HFFc6 (cell line): ENCODE data around the gene KLRB1. TPM values are rescaled to one million over a fixed set of nuclear protein-coding genes. Genes with fewer than 3 reads are reported as not detected.
"Not testable (repeated sequence)": the region's sequence is repeated elsewhere in the genome, so short reads cannot be mapped to it uniquely, and the experiment has no call there.

Experiments
- DNase-seq: peaks from one replicate; pipeline ENCODE4 v3.0.0-alpha.2; 2018
- H3K27ac Mint-ChIP-seq: 2 replicates; pipeline ENCODE4 v1.8.0; 2020; ENCODE audit warnings: mild to moderate bottlenecking, mixed read lengths
- H3K27me3 Mint-ChIP-seq: 2 replicates; pipeline ENCODE4 v1.8.0; 2021; ENCODE audit warnings: mild to moderate bottlenecking, moderate library complexity, mixed read lengths; ENCODE audit not compliant: insufficient read depth
- H3K36me3 Mint-ChIP-seq: 2 replicates; pipeline ENCODE4 v1.8.0; 2021; ENCODE audit warnings: low read depth, mixed read lengths
- H3K4me1 Mint-ChIP-seq: 2 replicates; pipeline ENCODE4 v1.8.0; 2020; ENCODE audit warnings: low read depth, mixed read lengths
- H3K4me3 Mint-ChIP-seq: 2 replicates; pipeline ENCODE4 v1.8.0; 2020; ENCODE audit warnings: mild to moderate bottlenecking, moderate library complexity, mixed read lengths
- H3K9me3 Mint-ChIP-seq: 2 replicates; pipeline ENCODE4 v1.8.0; 2020; ENCODE audit warnings: mild to moderate bottlenecking, mixed read lengths
- CTCF ChIP-seq: fragments of 200-600 bp; sonication (generic); IDR thresholded peaks from 2 replicates; pipeline ENCODE4 v1.5.0; 2021; ENCODE audit warnings: antibody characterized with exemption, mild to moderate bottlenecking
- total RNA-seq, 6 experiments: library from RNA; stranded (reverse); fragmentation: NEBNext Ultra II Directional; extraction: Animal tissue kit (Norgen Biotek cat#: 25700); gene quantifications; 2 replicates in 1 of 6; 3 replicates in 5 of 6; pipeline ENCODE4 v1.2.3, GENCODE V29; 2021

Gene KLRB1
- total RNA-seq, 6 experiments from 2014 or later: not detected

- peak; percentile 52 for DNase-seq
- peaks cover 16% of the 10 kb centered on the region for H3K36me3 Mint-ChIP-seq
These were observed 40.3 kb upstream of the KLRB1 start for GRCh38 chr12:9647825-9648700.

GRCh38 chr12:9646794-9647781 lies 39.4 kb upstream of the KLRB1 start:
- Mint-ChIP-seq H3K27me3 (no peaks in the 10 kb centered on the region; the same call in 1 of the 2 replicates), H3K27ac (peak overlapping the region; percentile 95), H3K36me3 (peaks cover 13% of the 10 kb centered on the region), H3K9me3 (peaks cover 6% of the 10 kb centered on the region), H3K4me1 (peaks cover 59% of the 10 kb centered on the region), H3K4me3 (peak overlapping the region; percentile 85)
- TF ChIP-seq CTCF: no peak
- DNase-seq: peak; percentile 10

More at GRCh38 chr12:9647825-9648700, 40.3 kb upstream of the KLRB1 start:
- H3K9me3 Mint-ChIP-seq: peaks cover 6% of the 10 kb centered on the region
- H3K4me3 Mint-ChIP-seq: peak overlapping the region; percentile 85
- H3K27me3 Mint-ChIP-seq: no peaks in the 10 kb centered on the region; the same call in 1 of the 2 replicates
- no peak for TF ChIP-seq CTCF
- H3K4me1 Mint-ChIP-seq: peaks cover 59% of the 10 kb centered on the region
- peak overlapping the region; percentile 95 for H3K27ac Mint-ChIP-seq

- H3K27ac Mint-ChIP-seq, DNase-seq, H3K36me3 Mint-ChIP-seq, H3K4me3 Mint-ChIP-seq, H3K27me3 Mint-ChIP-seq, H3K9me3 Mint-ChIP-seq: not testable (repeated sequence)
- peaks cover 40% of the 10 kb centered on the region for H3K4me1 Mint-ChIP-seq
These were observed 37.4 kb upstream of the KLRB1 start for GRCh38 chr12:9644985-9645551.

GRCh38 chr12:9643266-9643660 lies 35.5 kb upstream of the KLRB1 start:
- no peak for DNase-seq
- Mint-ChIP-seq H3K9me3 (no peaks in the 10 kb centered on the region), H3K27ac (no peak overlapping the region), H3K4me3 (no peak overlapping the region), H3K27me3 (no peaks in the 10 kb centered on the region; the same call in 1 of the 2 replicates), H3K36me3 (peaks cover 5% of the 10 kb centered on the region; the same call in 1 of the 2 replicates), H3K4me1 (peaks cover 28% of the 10 kb centered on the region)
- no peak for TF ChIP-seq CTCF

- no peak for TF ChIP-seq CTCF
- peaks cover 27% of the 10 kb centered on the region for H3K4me1 Mint-ChIP-seq
- no peak for DNase-seq
- H3K4me3 Mint-ChIP-seq: no peak overlapping the region
- peaks cover 5% of the 10 kb centered on the region; the same call in 1 of the 2 replicates for H3K36me3 Mint-ChIP-seq
- H3K27ac Mint-ChIP-seq: no peak overlapping the region
- H3K9me3 Mint-ChIP-seq: no peaks in the 10 kb centered on the region
- H3K27me3 Mint-ChIP-seq: no peaks in the 10 kb centered on the region; the same call in 1 of the 2 replicates
These were observed 35.0 kb upstream of the KLRB1 start for GRCh38 chr12:9642606-9643265.
